Breast epithelium (tissue), 4 donors: Measurements from ENCODE around the gene OGG1. TPM values are rescaled to one million over a fixed set of nuclear protein-coding genes. Genes with fewer than 3 reads are reported as not detected.
"Not testable (repeated sequence)": the region's sequence is repeated elsewhere in the genome, so short reads cannot be mapped to it uniquely, and the experiment has no call there.

ENCODE experiments used
- DNase-seq, 2 donors: peaks; one replicate each; pipeline ENCODE4 v3.0.0-alpha.2; 2019; ENCODE audit warnings: low spot score in 2 of 2
- H3K27ac ChIP-seq, 2 donors: fragments of 200-600 bp; sonication (generic) in 1 of 2; one replicate each; pipeline ENCODE4 v1.5.1; 2016 to 2019; ENCODE audit warnings: mild to moderate bottlenecking in 1 of 2
- H3K27me3 ChIP-seq, 2 donors: fragments of 200-600 bp; sonication (generic) in 1 of 2; one replicate each; pipeline versions ENCODE4 v1.5.1 to v1.6.0; 2017 to 2019; ENCODE audit warnings: control low read depth in 1 of 2, mild to moderate bottlenecking in 1 of 2
- H3K36me3 ChIP-seq: fragments of 200-600 bp; one replicate; pipeline ENCODE4 v1.5.1; 2019
- H3K4me1 ChIP-seq, 2 donors: fragments of 200-600 bp; sonication (generic); one replicate each; pipeline ENCODE4 v1.5.1; 2016 to 2019; ENCODE audit warnings: control low read depth in 1 of 2
- H3K4me3 ChIP-seq, 3 donors: fragments of 200-600 bp; sonication (generic); 1 replicate in 2 of 3; 2 replicates in 1 of 3; pipeline ENCODE4 v1.5.1; 2016 to 2019; ENCODE audit warnings: mild to moderate bottlenecking in 3 of 3, moderate library complexity in 2 of 3
- H3K9me3 ChIP-seq, 2 donors: fragments of 200-600 bp; sonication (generic) in 1 of 2; one replicate each; pipeline ENCODE4 v1.5.1; 2016 to 2019; ENCODE audit warnings: control low read depth in 1 of 2
- CTCF ChIP-seq, 3 donors: fragments of 450-650 bp; IDR thresholded peaks; one replicate each; pipeline ENCODE4 v1.5.1; 2016 to 2017; ENCODE audit warnings: antibody characterized with exemption in 3 of 3, mild to moderate bottlenecking in 3 of 3, moderate library complexity in 3 of 3
- POLR2A ChIP-seq: fragments of 450-650 bp; IDR thresholded peaks from one replicate; pipeline ENCODE4 v1.6.1; 2016; ENCODE audit warnings: antibody characterized with exemption, mild to moderate bottlenecking, moderate library complexity
- POLR2AphosphoS5 ChIP-seq, 3 donors: sonication (generic); formaldehyde crosslinking; IDR thresholded peaks; one replicate each; pipeline ENCODE4 v1.6.1; 2017; ENCODE audit warnings: antibody characterized with exemption in 3 of 3
- intact Hi-C: fragments of 100-400 bp; cut with DNase I; formaldehyde crosslinking; loops from one replicate; pipeline ENCODE4 v1.15.1; 2023; ENCODE audit warnings: low total_unique reads
- total RNA-seq, 3 donors: library from RNA; depleted of rRNA; stranded (reverse); fragments of >200 nt; gene quantifications; one replicate each; pipeline ENCODE4 v1.1.0, GENCODE V29; 2016

OGG1 gene
- total RNA-seq, 3 donors from 2014 or later: 21.3 to 33.4 (median 23.3) TPM

- H3K4me1 ChIP-seq: peaks cover 0 to 3% of the 10 kb centered on the region in 2 donors
- DNase-seq: peak; percentile 69 to 81
- H3K36me3 ChIP-seq: no peaks in the 10 kb centered on the region
- peak within 1 kb of the TSS; percentile 79 to 93 for H3K27ac ChIP-seq
- TF ChIP-seq POLR2AphosphoS5 (IDR thresholded peaks at IDR 0.05) (peak in 2 of 3 donors; percentile 32 to 40), CTCF (IDR thresholded peaks at IDR 0.05) (no peak)
- H3K9me3 ChIP-seq: no peaks in the 10 kb centered on the region
- H3K27me3 ChIP-seq: no peaks in the 10 kb centered on the region
- intact Hi-C loops: loop anchor here (1.0 kb wide), 1 partner anchor 46 kb away; no protein-coding TSS in a partner anchor
- H3K4me3 ChIP-seq: peak within 1 kb of the TSS; percentile 64 to 79 (median 78)
Observed at GRCh38 chr3:9769426-9770275, 19.9 kb downstream of the OGG1 start, which contains the start of gene CAMK1. Gene CAMK1 (minus strand): TSS chr3:9769947. CDS start chr3:9767749, 2,198 bp downstream.

- peak; percentile 29 to 37 (median 34) for TF ChIP-seq POLR2AphosphoS5 (IDR thresholded peaks at IDR 0.05)
- no peak for TF ChIP-seq CTCF (IDR thresholded peaks at IDR 0.05)
- Histone ChIP-seq H3K27me3 (no peaks in the 10 kb centered on the region), H3K4me3 (peak overlapping the region; percentile 64 to 79 (median 78)), H3K4me1 (peaks cover 0 to 3% of the 10 kb centered on the region in 2 donors), H3K27ac (peak overlapping the region; percentile 79 to 93), H3K36me3 (no peaks in the 10 kb centered on the region), H3K9me3 (no peaks in the 10 kb centered on the region)
- peak; percentile 64 to 77 for DNase-seq
- intact Hi-C loops: loop anchor here (1.0 kb wide), 1 partner anchor 45 kb away; no protein-coding TSS in a partner anchor
Observed at GRCh38 chr3:9770276-9770812, 20.6 kb downstream of the OGG1 start.

GRCh38 chr3:9771007-9771406 lies 21.3 kb downstream of the OGG1 start:
- DNase-seq, H3K36me3 ChIP-seq, H3K9me3 ChIP-seq, H3K4me3 ChIP-seq, H3K4me1 ChIP-seq, intact Hi-C loops, H3K27me3 ChIP-seq: not testable (repeated sequence)
- H3K27ac ChIP-seq: peak overlapping the region in 1 of 2 donors; percentile 79

GRCh38 chr3:9776896-9777693 lies 27.3 kb downstream of the OGG1 start:
- Histone ChIP-seq H3K27me3 (no peaks in the 10 kb centered on the region), H3K4me3 (no peak overlapping the region), H3K9me3 (no peaks in the 10 kb centered on the region), H3K36me3 (no peaks in the 10 kb centered on the region), H3K4me1 (no peaks in the 10 kb centered on the region), H3K27ac (no peak overlapping the region)
- DNase-seq: no peak
- intact Hi-C loops: no loop called here
- no peak for TF ChIP-seq CTCF (IDR thresholded peaks at IDR 0.05)
- TF ChIP-seq POLR2AphosphoS5 (IDR thresholded peaks at IDR 0.05): no peak
- TF ChIP-seq POLR2A: no peak

- TF ChIP-seq POLR2AphosphoS5 (IDR thresholded peaks at IDR 0.05): no peak
- TF ChIP-seq CTCF (IDR thresholded peaks at IDR 0.05): no peak
- no peak for TF ChIP-seq POLR2A
- H3K27ac ChIP-seq: peak overlapping the region in 1 of 2 donors; percentile 84
- H3K9me3 ChIP-seq: no peaks in the 10 kb centered on the region
- intact Hi-C loops: no loop called here
- DNase-seq: no peak
- no peaks in the 10 kb centered on the region for H3K4me1 ChIP-seq
- H3K27me3 ChIP-seq: no peaks in the 10 kb centered on the region
- H3K36me3 ChIP-seq: no peaks in the 10 kb centered on the region
- no peak overlapping the region for H3K4me3 ChIP-seq
Observed at GRCh38 chr3:9777694-9778021, 27.9 kb downstream of the OGG1 start.
